ENCODE measurements around the gene RANGAP1. TPM values are rescaled to one million over a fixed set of nuclear protein-coding genes. Genes with fewer than 3 reads are reported as not detected.

Gene RANGAP1
- total and polyA plus RNA-seq, 2 of the 13 experiments (the other 11 are each of a cell fraction or from before 2014, with no cell fraction given), result 51.8 to 83.9 TPM

DNA sequence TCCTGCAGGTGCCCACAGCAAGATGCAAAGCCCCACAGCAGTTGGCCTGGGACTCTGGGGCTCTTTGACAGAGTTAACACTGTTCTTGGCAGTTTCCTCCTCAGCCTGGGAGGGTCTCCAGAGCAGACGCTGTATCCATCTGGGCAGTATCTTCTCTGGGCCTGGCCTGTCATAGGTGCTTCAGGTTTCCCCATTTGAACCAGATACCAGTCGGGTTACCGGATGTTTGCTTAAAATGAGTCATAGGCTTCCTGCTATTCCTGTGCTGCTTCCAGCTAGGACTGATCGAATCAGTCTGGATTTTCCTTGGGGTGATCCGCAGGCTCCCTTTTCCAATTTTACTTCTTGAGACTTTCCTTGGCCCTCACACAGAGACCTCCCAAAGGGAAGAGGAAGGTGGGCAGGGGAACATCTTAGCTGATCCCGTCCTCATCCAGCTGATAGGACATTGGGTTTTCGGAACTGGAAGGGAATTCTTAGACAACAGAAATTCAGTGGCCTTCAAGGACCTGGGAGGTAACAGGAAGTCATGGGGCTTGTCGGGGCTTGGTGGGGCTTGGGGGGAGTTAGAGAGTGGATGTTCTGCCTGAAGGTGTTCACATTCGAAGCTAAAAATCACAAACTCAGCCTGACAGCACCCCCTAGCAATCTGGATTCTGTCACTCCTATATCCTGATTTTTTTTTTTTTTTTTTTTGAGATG, 2.4 kb upstream of the RANGAP1 start (continued):
- TF ChIP-seq ZNF546 (CRISPR knock-in tag; conservative IDR thresholded peaks at IDR 0.05) (no peak), ZNF782 (CRISPR knock-in tag; IDR thresholded peaks at IDR 0.05; ENCODE audit: borderline replicate concordance) (no peak), ZNF12 (CRISPR knock-in tag; IDR thresholded peaks at IDR 0.05) (0 out of 2 replicates have a peak, but pooled peaks have one; percentile 65), GABPB1 (CRISPR knock-in tag; IDR thresholded peaks at IDR 0.05) (peak; percentile 63; the same call in 1 of the 2 replicates), ADNP (CRISPR knock-in tag; IDR thresholded peaks at IDR 0.05) (no peak), KDM5A (IDR thresholded peaks at IDR 0.05; ENCODE audit: borderline replicate concordance, low read length) (no peak), POLR2AphosphoS2 (IDR thresholded peaks at IDR 0.05; ENCODE audit: low read depth, low read length) (no peak), ZNF577 (CRISPR knock-in tag; IDR thresholded peaks at IDR 0.05; ENCODE audit: borderline replicate concordance, low read depth) (no peak), ZNF704 (CRISPR knock-in tag; IDR thresholded peaks at IDR 0.05; ENCODE audit: borderline replicate concordance) (no peak), SNRNP70 (IDR thresholded peaks at IDR 0.05; ENCODE audit: low read depth, low read length) (no peak), ZC3H13 (CRISPR knock-in tag; IDR thresholded peaks at IDR 0.05) (no peak), ZNF17 (CRISPR knock-in tag; IDR thresholded peaks at IDR 0.05) (no peak), GMEB1 (CRISPR knock-in tag; IDR thresholded peaks at IDR 0.05; ENCODE audit: borderline replicate concordance) (0 out of 2 replicates have a peak, but pooled peaks have one; percentile 19), KIAA2018 (CRISPR knock-in tag; IDR thresholded peaks at IDR 0.05; ENCODE audit: borderline replicate concordance) (no peak), SMARCE1 (IDR thresholded peaks at IDR 0.05; ENCODE audit: borderline replicate concordance) (no peak)
- TF ChIP-seq, protein P1, sequence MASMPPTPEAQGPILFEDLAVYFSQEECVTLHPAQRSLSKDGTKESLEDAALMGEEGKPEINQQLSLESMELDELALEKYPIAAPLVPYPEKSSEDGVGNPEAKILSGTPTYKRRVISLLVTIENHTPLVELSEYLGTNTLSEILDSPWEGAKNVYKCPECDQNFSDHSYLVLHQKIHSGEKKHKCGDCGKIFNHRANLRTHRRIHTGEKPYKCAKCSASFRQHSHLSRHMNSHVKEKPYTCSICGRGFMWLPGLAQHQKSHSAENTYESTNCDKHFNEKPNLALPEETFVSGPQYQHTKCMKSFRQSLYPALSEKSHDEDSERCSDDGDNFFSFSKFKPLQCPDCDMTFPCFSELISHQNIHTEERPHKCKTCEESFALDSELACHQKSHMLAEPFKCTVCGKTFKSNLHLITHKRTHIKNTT (CRISPR knock-in tag; IDR thresholded peaks at IDR 0.05), result no peak
